Measurements from ENCODE around the gene PCYOX1L. TPM values are rescaled to one million over a fixed set of nuclear protein-coding genes. Genes with fewer than 3 reads are reported as not detected.

PCYOX1L gene
- total RNA-seq, 1 experiment from 2014 or later = 15.9 TPM

- Histone ChIP-seq H3K79me2 (ENCODE audit: insufficient read depth, low read length) (no peaks in the 10 kb centered on the region), H3K36me3 (ENCODE audit: control insufficient read depth in 1 of 2, insufficient read depth in 2 of 2, low read length in 2 of 2) (no peaks in the 10 kb centered on the region), H3K9me3 (ENCODE audit: control insufficient read depth in 1 of 2, insufficient read depth in 1 of 2, low read depth in 1 of 2, low read length in 2 of 2) (no peaks in the 10 kb centered on the region), H3K27me3 (ENCODE audit: insufficient read depth, low read length) (no peaks in the 10 kb centered on the region), H3K4me1 (ENCODE audit: control insufficient read depth in 1 of 2, insufficient read depth in 2 of 2, low read length in 2 of 2) (no peaks in the 10 kb centered on the region), H3K27ac (ENCODE audit: low read depth, low read length) (no peak overlapping the region), H3K9me2 (ENCODE audit: insufficient read depth) (no peaks in the 10 kb centered on the region), H3K4me2 (ENCODE audit: low read length) (no peak overlapping the region), H3K4me3 (replicated peaks in 1 of 2; ENCODE audit: low read depth in 1 of 2, low read length in 2 of 2) (no peak overlapping the region), H4K20me1 (ENCODE audit: insufficient read depth) (no peaks in the 10 kb centered on the region), H3K9ac (ENCODE audit: low read length) (no peak overlapping the region), H2AFZ (ENCODE audit: low read depth, low read length, poor library complexity, severe bottlenecking) (no peak overlapping the region)
- no TSS peak for BruUV-seq (replicated peaks)
- intact Hi-C loops (cut with micrococcal nuclease) = no loop called here
- ChIA-PET CTCF (no interaction called here), RAD21 (ENCODE audit: low non-redundant PET in 1 of 2, low total read pairs in 2 of 2, uncharacterized antibody in 2 of 2, unreplicated experiment in 2 of 2) (no interaction called here), POLR2A (no interaction called here)
- DNase-seq (ENCODE audit: low read depth, low spot score) = no peak
- ATAC-seq = no peak
- TF ChIP-seq CEBPB (IDR thresholded peaks at IDR 0.05; ENCODE audit: low read depth) (no peak), FOSL1 (IDR thresholded peaks at IDR 0.05; ENCODE audit: low read depth) (no peak), ELF1 (IDR thresholded peaks at IDR 0.05; ENCODE audit: borderline replicate concordance, low read depth) (no peak), JUND (IDR thresholded peaks at IDR 0.05) (no peak), REST (IDR thresholded peaks at IDR 0.05; ENCODE audit: low read depth) (no peak), POLR2AphosphoS5 (IDR thresholded peaks at IDR 0.05; ENCODE audit: low read depth, low read length) (no peak), MAX (IDR thresholded peaks at IDR 0.05) (no peak), SP1 (IDR thresholded peaks at IDR 0.05; ENCODE audit: low read depth) (no peak)
Measured at GRCh38 chr5:149407323-149408251, 49.7 kb downstream of the PCYOX1L start.
